A549 (cell line): ENCODE data around the gene CHM.
"Not testable (repeated sequence)": the region's sequence is repeated elsewhere in the genome, so short reads cannot be mapped to it uniquely, and the experiment has no call there.

Experiments used
- JUNB ChIP-seq: fragments of >200 bp; sonication (Bioruptor Twin); formaldehyde crosslinking; IDR thresholded peaks from 2 replicates; pipeline ENCODE4 v1.6.1; 2016
- SREBF2 ChIP-seq: fragments of 450-650 bp; IDR thresholded peaks from 2 replicates; pipeline ENCODE4 v1.6.1; 2014; ENCODE audit warnings: mild to moderate bottlenecking, moderate library complexity

DNA sequence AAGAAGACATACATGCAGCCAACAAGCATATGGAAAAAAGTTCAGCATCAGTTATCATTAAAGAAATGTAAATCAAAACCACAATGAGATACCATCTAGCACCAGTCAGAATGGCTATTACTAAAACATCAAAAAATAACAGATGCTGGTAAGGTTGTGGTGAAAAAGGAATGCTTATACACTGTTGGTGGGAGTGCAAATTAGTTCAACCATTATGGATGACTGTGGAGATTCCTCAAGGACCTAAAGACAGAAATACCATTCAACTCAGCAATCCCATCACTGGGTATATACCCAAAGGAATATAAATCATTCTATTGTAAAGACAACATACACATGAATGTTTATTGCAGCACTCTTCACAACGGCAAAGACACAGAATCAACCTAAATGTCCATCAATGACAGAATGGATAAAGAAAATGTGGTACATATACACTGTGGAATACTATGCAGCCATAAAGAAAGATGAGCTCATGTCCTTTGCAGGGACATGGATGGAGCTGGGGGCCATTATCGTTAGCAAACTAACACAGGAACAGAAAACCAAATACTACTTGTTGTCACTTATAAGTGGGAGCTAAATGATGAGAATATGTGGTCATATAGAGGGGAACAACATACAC lies 130.6 kb downstream of the CHM start:
- TF ChIP-seq JUNB, SREBF2: not testable (repeated sequence)
